ENCODE data around the gene NAGA.

The NAGA gene

DNA sequence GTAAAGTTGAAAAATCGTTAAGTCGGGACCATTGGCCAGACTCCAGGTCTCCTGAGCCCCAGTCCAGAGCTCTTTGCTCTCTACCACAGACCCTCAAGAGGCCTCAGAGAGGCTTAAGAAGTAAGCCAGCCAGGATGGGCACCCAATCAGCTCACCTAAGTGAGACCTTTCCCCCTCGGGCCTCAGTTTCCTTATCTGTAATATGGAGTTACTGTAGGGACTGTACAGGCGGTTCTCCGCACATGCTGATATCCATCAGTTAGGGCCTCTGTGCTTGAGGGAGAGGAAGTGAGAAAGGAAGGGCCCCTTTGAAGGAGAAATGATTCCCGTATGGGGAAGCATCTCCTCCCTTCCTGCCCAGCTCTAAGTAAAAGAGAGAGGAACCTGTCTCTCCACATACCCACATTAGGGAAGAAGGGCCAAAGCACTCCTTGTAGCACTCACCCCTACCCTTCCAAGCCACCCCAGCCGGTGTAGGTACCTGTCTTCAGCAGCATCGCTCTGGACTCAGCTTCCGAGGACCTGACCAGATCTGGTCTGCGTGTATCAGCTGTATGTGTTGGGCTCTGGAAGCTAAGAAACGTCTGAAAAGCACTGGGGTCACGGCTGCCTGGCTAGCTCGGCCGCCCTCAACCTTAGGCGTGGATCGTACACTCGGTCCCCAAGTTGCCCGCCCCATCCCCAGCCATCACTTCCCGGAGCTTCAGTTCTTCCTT, 653 bp downstream of the NAGA start:
- ATAC-seq (ENCODE audit: low read depth) (no peak), DNase-seq (ENCODE audit: low spot score in 2 of 2) (no peak)
- H3K4me1 Mint-ChIP-seq: peaks cover 24% of the 10 kb centered on the region
- peak overlapping the region; percentile 88 for H3K27ac Mint-ChIP-seq
- peak overlapping the region; percentile 93 for H3K4me3 Mint-ChIP-seq
- H3K36me3 Mint-ChIP-seq: peaks cover 12% of the 10 kb centered on the region
- no peaks in the 10 kb centered on the region for H3K9me3 Mint-ChIP-seq
- H3K27me3 Mint-ChIP-seq: no peaks in the 10 kb centered on the region

DNA sequence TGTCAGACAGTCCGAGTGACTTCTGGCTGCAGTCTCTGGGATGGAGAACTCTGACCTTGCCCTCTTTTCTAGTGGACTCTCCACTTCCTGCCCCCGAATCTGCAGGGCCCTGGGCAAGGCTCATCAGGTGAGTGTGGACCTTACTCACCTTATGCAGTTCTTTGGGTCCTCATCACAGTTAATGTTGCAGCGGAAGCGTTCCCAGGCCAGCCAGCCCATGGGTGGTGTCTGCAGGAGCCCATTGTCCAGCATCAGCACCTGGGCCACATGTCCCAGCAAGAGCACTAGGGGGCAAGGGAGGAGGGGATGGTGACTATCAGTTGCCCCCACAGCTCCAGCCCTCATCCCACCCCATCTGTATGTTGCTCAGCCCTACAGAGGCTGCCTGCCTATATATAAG, 2.3 kb downstream of the NAGA start:
- H3K9me3 Mint-ChIP-seq: no peaks in the 10 kb centered on the region
- no peak overlapping the region for H3K27ac Mint-ChIP-seq
- H3K4me1 Mint-ChIP-seq: peaks cover 22% of the 10 kb centered on the region
- ATAC-seq (ENCODE audit: low read depth) (no peak), DNase-seq (ENCODE audit: low spot score in 2 of 2) (no peak)
- no peak overlapping the region for H3K4me3 Mint-ChIP-seq
- H3K36me3 Mint-ChIP-seq: peaks cover 13% of the 10 kb centered on the region
- H3K27me3 Mint-ChIP-seq: no peaks in the 10 kb centered on the region

DNA sequence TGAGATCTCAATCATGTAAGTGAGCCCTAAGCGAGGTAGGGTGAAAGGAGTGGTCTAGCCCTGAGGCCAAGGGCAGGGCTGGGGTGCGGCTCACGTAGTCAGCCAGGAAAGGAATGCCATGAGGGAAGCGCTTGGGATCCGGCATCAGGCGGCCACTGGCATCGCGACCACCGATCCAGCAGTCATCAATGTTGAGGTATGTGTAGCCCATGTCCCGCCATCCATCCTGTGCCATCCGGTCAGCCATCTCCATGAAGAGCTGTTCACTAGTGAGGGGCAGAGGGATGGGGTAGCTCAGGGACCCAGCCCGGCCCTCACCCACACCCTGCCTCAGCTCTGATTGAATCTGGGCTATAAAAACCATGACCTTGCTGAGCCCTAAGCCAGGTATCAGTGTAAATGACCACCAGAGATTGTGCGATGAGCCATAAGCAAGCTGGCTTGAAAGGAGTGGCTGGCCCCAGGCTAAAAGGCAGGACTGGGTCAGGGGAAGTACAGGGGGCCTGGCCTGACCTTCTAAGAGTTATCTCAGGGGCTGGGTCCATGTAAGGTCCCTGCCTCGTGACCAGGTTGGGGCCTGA, 2.9 kb downstream of the NAGA start:
- Mint-ChIP-seq H3K27ac (no peak overlapping the region), H3K27me3 (no peaks in the 10 kb centered on the region), H3K4me3 (no peak overlapping the region), H3K4me1 (peaks cover 19% of the 10 kb centered on the region), H3K36me3 (peaks cover 18% of the 10 kb centered on the region), H3K9me3 (no peaks in the 10 kb centered on the region)
- ATAC-seq (ENCODE audit: low read depth) (no peak), DNase-seq (ENCODE audit: low spot score in 2 of 2) (no peak)

DNA sequence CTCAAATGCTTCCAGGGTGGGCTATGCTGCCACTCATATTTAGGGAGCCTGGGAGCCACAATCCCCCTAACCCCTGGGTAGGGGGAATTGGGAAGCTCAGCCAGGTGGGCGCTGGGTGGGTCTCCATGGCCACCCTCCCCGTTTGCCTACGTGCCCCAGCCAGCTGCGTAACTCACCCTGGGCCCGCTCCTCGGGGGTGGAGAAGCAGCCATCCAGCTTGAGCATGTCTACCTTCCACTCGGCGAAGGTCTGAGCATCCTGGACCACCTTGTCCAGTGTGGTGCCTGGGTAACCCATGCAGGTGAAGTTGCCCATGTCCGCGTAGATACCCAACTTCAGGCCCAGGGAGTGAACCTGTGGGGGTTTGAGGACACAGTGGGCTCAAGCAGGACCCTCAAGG, 3.7 kb downstream of the NAGA start:
- peaks cover 19% of the 10 kb centered on the region for H3K4me1 Mint-ChIP-seq
- peaks cover 22% of the 10 kb centered on the region for H3K36me3 Mint-ChIP-seq
- no peak for DNase-seq (ENCODE audit: low spot score in 2 of 2)
- no peak for ATAC-seq (ENCODE audit: low read depth)
- H3K27ac Mint-ChIP-seq: no peak overlapping the region
- H3K9me3 Mint-ChIP-seq: no peaks in the 10 kb centered on the region
- no peaks in the 10 kb centered on the region for H3K27me3 Mint-ChIP-seq
- no peak overlapping the region for H3K4me3 Mint-ChIP-seq

DNA sequence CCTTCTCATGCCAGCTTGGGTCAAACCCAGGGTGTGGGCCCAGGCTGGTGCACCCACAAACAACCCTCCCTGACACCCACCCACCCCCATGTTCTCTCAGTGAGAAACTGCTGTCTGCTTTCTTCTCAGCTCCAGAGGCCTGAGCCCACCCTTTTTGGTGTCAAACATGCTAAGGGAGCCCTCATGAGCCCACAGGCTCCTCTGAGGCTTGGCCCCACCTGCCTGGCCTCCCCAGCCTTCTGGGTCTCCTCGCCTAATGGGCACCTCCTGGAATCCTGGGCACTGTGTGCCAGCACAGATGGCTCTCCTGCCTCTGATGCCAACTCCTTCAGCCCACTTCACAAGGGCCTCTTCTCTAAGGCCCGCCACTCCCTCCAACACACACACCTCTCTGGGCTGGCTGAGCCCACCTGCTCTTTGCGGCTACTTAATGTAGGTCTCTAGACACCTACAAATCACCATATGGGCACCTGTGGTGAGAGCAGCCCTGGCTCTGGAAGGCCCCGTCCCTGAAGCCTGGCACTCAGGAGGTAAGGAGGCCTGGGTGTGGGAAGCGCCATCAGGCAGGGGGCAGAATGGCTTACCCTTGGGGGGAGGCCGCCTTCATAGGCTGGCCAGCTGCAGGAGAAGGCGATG, 4.4 kb downstream of the NAGA start:
- Mint-ChIP-seq H3K36me3 (peaks cover 22% of the 10 kb centered on the region), H3K27me3 (no peaks in the 10 kb centered on the region), H3K4me3 (no peak overlapping the region), H3K4me1 (peaks cover 14% of the 10 kb centered on the region), H3K27ac (no peak overlapping the region), H3K9me3 (no peaks in the 10 kb centered on the region)
- ATAC-seq (ENCODE audit: low read depth): no peak
- no peak for DNase-seq (ENCODE audit: low spot score in 2 of 2)

DNA sequence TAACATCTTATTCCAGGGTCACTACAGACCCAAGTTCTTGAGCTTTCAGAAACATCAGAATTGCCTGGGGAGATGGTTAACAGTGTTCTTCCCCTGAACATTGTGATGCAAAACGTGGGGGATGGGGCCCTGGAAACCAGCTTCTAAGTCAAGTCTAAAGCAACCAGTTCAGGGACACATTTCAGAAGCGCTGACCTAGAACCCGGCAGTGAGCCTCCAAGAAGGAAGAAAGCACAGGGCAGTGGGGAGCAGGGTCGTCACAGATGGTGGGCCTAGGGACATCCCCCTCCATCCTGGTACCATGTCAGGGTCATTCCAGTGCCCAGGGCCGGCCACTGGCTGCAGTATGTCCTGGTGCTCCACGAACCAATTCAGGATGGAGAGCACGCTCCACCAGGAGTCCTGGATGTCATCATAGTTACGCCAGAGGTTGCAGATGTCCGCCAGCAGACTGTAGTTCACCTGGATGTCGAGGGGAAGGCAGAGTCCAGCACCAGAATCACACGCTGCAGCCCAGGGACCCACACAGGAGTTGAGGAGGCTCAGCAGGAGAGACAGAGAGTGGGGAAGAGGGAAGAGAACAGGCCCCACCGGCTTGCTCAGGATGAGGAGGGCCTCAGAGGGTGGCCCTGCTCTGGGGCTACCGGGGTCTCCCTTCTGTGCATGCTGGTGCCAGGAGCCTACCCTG, 5.0 kb downstream of the NAGA start:
- no peak for ATAC-seq (ENCODE audit: low read depth)

DNA sequence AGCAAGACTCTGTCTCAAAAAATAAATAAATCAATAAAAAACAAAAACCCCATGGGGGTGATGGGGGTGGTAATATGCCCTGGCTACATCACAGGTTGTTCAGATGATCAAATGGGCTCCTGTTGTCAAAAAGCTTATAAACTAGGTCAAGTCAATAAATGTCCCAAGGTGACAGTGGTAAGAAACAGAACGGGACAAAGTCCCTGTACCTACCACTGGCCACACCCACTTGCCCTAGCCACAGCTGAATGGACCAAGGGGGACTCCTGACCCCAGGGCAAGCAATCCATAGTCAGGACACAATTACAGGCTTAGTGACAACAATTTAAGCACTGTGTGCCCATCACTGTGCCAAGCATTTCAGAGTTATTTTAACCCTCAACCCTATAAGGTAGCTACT, 6.0 kb downstream of the NAGA start:
- peaks cover 3% of the 10 kb centered on the region for H3K4me1 Mint-ChIP-seq
- no peaks in the 10 kb centered on the region for H3K27me3 Mint-ChIP-seq
- peaks cover 29% of the 10 kb centered on the region for H3K36me3 Mint-ChIP-seq
- no peak overlapping the region for H3K27ac Mint-ChIP-seq
- DNase-seq (ENCODE audit: low spot score in 2 of 2) (no peak), ATAC-seq (ENCODE audit: low read depth) (no peak)
- H3K9me3 Mint-ChIP-seq: no peaks in the 10 kb centered on the region
- no peak overlapping the region for H3K4me3 Mint-ChIP-seq

More for the DNA sequence above, 5.0 kb downstream of the NAGA start:
- Mint-ChIP-seq H3K27me3 (no peaks in the 10 kb centered on the region), H3K9me3 (no peaks in the 10 kb centered on the region), H3K4me1 (peaks cover 8% of the 10 kb centered on the region), H3K27ac (no peak overlapping the region), H3K36me3 (peaks cover 26% of the 10 kb centered on the region), H3K4me3 (no peak overlapping the region)
- no peak for DNase-seq (ENCODE audit: low spot score in 2 of 2)

DNA sequence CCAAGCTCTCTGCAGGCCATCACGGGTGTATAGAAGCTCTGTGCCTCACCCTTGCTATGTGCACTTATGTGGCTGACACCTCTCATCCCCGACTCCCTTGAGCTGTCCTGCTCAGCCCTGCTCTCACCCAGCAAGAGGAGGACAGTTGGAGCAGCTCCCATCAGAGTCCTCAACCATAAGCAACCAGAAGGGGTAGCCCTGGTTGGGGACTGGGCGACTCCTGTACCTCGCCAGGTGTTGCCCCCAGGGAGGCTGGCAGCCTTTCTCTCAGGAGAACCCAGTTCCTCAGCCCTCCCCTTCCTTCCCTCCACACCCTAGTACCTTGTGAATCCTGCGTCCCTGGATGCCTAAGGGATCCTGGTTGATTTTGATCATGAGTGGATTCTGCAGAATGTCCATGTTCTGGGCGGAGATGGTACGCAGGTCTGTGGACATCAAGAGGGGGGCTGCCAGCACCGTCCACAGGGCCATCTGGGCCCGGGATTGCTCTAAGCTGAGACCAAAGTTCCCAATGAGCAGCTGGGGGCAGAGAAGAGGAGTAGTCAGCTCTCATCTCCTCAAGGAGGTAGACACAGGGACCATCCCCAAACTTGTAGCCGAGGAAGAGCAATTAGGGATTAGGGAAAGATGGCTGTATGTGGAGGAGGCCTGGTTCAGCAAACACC, 8.0 kb downstream of the NAGA start:
- Mint-ChIP-seq H3K4me3 (no peak overlapping the region), H3K4me1 (no peaks in the 10 kb centered on the region), H3K27me3 (no peaks in the 10 kb centered on the region), H3K27ac (no peak overlapping the region), H3K36me3 (peaks cover 37% of the 10 kb centered on the region), H3K9me3 (no peaks in the 10 kb centered on the region)
- DNase-seq (ENCODE audit: low spot score in 2 of 2) (no peak), ATAC-seq (ENCODE audit: low read depth) (no peak)

DNA sequence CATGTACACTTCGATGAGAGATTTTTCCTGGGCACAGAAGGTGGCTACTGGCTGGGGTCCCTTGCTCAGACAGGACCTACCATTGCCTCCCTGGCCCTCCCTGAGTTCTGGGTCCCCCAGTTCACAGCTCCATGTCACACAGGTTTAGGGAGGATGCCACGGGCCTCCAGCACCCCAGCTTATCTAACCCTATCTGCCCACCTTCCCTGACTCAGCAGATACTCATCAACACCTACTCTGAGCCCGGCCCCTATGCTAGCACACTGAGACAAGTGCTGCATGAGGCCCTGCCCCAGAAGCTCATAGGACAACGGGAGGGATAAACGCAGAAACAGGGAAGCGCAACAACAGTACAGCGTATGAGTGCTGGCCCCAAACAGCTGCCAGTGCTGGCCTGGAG, 9.6 kb downstream of the NAGA start:
- H3K4me3 Mint-ChIP-seq: no peak overlapping the region
- no peaks in the 10 kb centered on the region for H3K27me3 Mint-ChIP-seq
- H3K4me1 Mint-ChIP-seq: no peaks in the 10 kb centered on the region
- ATAC-seq (ENCODE audit: low read depth) (no peak), DNase-seq (ENCODE audit: low spot score in 2 of 2) (no peak)
- peaks cover 9% of the 10 kb centered on the region for H3K9me3 Mint-ChIP-seq
- H3K36me3 Mint-ChIP-seq: peaks cover 42% of the 10 kb centered on the region
- H3K27ac Mint-ChIP-seq: no peak overlapping the region

DNA sequence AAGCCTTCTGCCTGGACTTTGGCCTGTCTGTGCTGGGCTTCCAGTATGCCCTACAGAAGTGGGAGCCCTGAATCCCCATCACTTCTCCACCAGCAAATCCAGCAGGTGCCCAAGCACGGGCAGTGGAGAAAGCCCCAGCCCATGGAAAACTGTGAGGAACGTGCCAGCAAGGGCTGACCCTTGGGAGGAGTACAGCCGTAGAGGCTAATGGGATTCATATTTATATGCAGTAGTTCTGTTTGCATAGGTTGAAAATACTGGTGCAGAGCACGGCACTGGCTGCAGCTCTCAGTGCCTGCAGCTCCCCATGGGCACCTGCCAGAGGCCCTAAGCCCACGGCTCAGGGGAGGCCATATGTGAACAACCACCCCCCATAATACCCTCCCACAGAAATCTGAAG, 10.1 kb downstream of the NAGA start:
- DNase-seq (ENCODE audit: low spot score in 2 of 2) (no peak), ATAC-seq (ENCODE audit: low read depth) (no peak)
- peaks cover 9% of the 10 kb centered on the region for H3K9me3 Mint-ChIP-seq
- no peaks in the 10 kb centered on the region for H3K4me1 Mint-ChIP-seq
- H3K36me3 Mint-ChIP-seq: peaks cover 39% of the 10 kb centered on the region
- H3K27ac Mint-ChIP-seq: no peak overlapping the region
- no peaks in the 10 kb centered on the region for H3K27me3 Mint-ChIP-seq
- H3K4me3 Mint-ChIP-seq: no peak overlapping the region

DNA sequence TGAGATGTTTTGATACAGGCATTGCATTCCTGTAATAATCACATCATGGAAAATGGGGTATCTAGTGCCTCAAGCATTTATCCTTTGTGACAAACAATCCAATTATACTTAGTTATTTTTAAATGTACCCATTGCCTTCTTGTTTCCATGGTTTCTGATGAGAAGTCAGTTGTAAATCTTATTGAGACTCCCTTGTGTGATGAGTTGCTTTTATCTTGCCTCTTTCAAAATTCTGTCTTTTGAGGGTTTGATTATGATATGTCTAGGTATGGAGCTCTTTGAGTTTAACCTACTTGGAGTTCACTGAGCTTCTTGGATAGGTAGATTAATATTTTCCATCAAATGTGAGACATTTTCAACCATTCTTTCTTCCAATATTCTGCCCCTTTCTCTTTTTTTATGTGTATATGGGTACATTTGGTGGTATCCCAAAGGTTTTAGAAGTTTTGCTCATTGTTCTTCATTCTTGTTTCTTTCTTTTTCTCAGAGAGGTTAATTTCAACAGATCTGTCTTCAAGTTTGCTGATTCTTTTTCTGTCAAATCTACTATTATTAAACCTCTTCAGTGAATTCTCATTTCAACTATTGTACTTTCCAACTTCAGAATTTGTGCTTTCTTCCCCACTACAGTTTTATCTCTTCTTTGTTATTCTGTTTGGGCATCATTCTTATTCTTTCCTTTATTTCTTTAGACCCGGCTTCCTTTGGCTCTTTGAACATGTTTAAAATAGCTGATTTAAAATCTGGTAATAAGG, 13.7 kb downstream of the NAGA start:
- H3K27me3 Mint-ChIP-seq: no peaks in the 10 kb centered on the region
- DNase-seq (ENCODE audit: low spot score in 2 of 2) (no peak), ATAC-seq (ENCODE audit: low read depth) (no peak)
- no peak overlapping the region for H3K27ac Mint-ChIP-seq
- no peaks in the 10 kb centered on the region for H3K4me1 Mint-ChIP-seq
- H3K4me3 Mint-ChIP-seq: no peak overlapping the region
- H3K36me3 Mint-ChIP-seq: peaks cover 25% of the 10 kb centered on the region
- H3K9me3 Mint-ChIP-seq: peaks cover 9% of the 10 kb centered on the region

DNA sequence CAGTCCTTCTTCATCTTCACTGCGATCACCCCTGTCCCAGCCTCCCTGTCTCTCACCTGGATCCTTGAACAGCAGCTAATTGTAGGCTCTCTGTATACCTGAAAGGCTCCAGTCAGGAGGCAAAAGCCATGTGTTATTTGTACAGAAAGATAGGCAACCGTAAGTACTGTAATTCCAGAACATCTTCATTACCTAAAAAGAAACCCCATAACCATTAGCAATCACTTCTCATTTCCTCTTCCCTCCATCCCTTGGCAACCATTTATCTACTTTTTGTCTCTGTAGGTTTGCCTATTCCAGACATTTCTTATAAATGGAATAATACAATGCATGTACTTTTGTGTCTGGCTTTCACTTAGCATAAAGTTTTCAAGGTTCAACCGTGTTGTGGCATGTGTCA, 17.8 kb downstream of the NAGA start:
- peaks cover 10% of the 10 kb centered on the region for H3K36me3 Mint-ChIP-seq
- no peaks in the 10 kb centered on the region for H3K27me3 Mint-ChIP-seq
- DNase-seq (ENCODE audit: low spot score in 2 of 2): no peak
- no peak for ATAC-seq (ENCODE audit: low read depth)
- H3K9me3 Mint-ChIP-seq: peaks cover 9% of the 10 kb centered on the region
- H3K4me1 Mint-ChIP-seq: no peaks in the 10 kb centered on the region
- peak overlapping the region; percentile 5 for H3K27ac Mint-ChIP-seq
- no peak overlapping the region for H3K4me3 Mint-ChIP-seq

DNA sequence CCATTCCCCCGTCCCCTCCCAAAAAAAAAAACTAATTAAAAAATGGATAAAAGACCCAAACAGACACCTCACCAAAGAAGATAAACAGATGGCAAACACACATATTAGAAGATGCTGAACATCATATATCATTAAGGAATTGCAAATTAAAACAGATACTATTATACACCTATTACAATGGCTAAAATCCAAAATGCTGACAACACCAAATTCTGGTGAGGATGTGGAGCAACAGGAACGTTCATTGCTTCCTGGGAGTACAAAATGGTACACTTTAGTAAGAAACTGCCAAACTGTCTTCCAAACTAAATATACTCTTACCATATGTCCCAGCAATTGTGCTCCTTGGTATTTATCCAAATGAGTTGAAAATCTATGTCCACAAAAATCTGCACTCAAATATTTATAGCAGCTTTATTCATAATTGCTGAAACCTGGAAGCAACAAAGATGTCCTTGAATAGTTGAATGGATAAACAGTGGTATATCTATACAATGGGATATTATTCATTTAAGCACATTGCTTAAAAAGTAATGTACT, 19.9 kb downstream of the NAGA start:
- no peaks in the 10 kb centered on the region for H3K9me3 Mint-ChIP-seq
- no peaks in the 10 kb centered on the region for H3K36me3 Mint-ChIP-seq
- H3K4me3 Mint-ChIP-seq: no peak overlapping the region
- H3K27ac Mint-ChIP-seq: no peak overlapping the region
- no peak for ATAC-seq (ENCODE audit: low read depth)
- DNase-seq (ENCODE audit: low spot score in 2 of 2): no peak
- no peaks in the 10 kb centered on the region for H3K27me3 Mint-ChIP-seq
- H3K4me1 Mint-ChIP-seq: no peaks in the 10 kb centered on the region

Data from memory B cell (primary cell).